Measurements from ENCODE around the gene BCKDHB. TPM values are rescaled to one million over a fixed set of nuclear protein-coding genes. Genes with fewer than 3 reads are reported as not detected.

BCKDHB gene
- total RNA-seq, 1 donor from 2014 or later: 28.4 TPM

- DNase-seq (ENCODE audit: low spot score in 2 of 2, unreplicated experiment in 2 of 2): no peak
- no peak overlapping the region for H3K27ac Mint-ChIP-seq
- H3K4me3 Mint-ChIP-seq: no peak overlapping the region
- TF ChIP-seq CTCF (IDR thresholded peaks at IDR 0.05; ENCODE audit: unreplicated experiment): no peak
- H3K36me3 Mint-ChIP-seq: peaks cover 26% of the 10 kb centered on the region
- no peaks in the 10 kb centered on the region for H3K27me3 Mint-ChIP-seq (ENCODE audit: low read depth)
- H3K9me3 Mint-ChIP-seq: peaks cover 26% of the 10 kb centered on the region
- peaks cover 5% of the 10 kb centered on the region for H3K4me1 Mint-ChIP-seq
These were observed 20.3 kb downstream of the BCKDHB start for GRCh38 chr6:80126657-80127345.

GRCh38 chr6:80129485-80129884, 23.0 kb downstream of the BCKDHB start:
- peaks cover 8% of the 10 kb centered on the region for H3K36me3 Mint-ChIP-seq
- TF ChIP-seq CTCF (IDR thresholded peaks at IDR 0.05; ENCODE audit: unreplicated experiment): no peak
- H3K27me3 Mint-ChIP-seq (ENCODE audit: low read depth): no peaks in the 10 kb centered on the region
- no peak overlapping the region for H3K27ac Mint-ChIP-seq
- H3K4me1 Mint-ChIP-seq: peaks cover 10% of the 10 kb centered on the region
- H3K9me3 Mint-ChIP-seq: peaks cover 7% of the 10 kb centered on the region
- DNase-seq (ENCODE audit: low spot score in 2 of 2, unreplicated experiment in 2 of 2): no peak
- no peak overlapping the region for H3K4me3 Mint-ChIP-seq

- Mint-ChIP-seq H3K27ac (no peak overlapping the region), H3K9me3 (no peaks in the 10 kb centered on the region), H3K4me3 (no peak overlapping the region), H3K27me3 (ENCODE audit: low read depth) (no peaks in the 10 kb centered on the region), H3K4me1 (peaks cover 10% of the 10 kb centered on the region), H3K36me3 (peaks cover 18% of the 10 kb centered on the region)
- TF ChIP-seq CTCF (IDR thresholded peaks at IDR 0.05; ENCODE audit: unreplicated experiment): peak; percentile 39
- DNase-seq (ENCODE audit: low spot score in 2 of 2, unreplicated experiment in 2 of 2): peak; percentile 35 to 61
These were observed 26.5 kb downstream of the BCKDHB start for GRCh38 chr6:80133020-80133419.

- peaks cover 5% of the 10 kb centered on the region for H3K4me1 Mint-ChIP-seq
- H3K4me3 Mint-ChIP-seq: no peak overlapping the region
- no peak overlapping the region for H3K27ac Mint-ChIP-seq
- peaks cover 22% of the 10 kb centered on the region for H3K36me3 Mint-ChIP-seq
- TF ChIP-seq CTCF (IDR thresholded peaks at IDR 0.05; ENCODE audit: unreplicated experiment): no peak
- no peaks in the 10 kb centered on the region for H3K9me3 Mint-ChIP-seq
- no peak for DNase-seq (ENCODE audit: low spot score in 2 of 2, unreplicated experiment in 2 of 2)
- H3K27me3 Mint-ChIP-seq (ENCODE audit: low read depth): no peaks in the 10 kb centered on the region
These were observed 27.6 kb downstream of the BCKDHB start for GRCh38 chr6:80134065-80134464.

GRCh38 chr6:80142586-80142985, 36.1 kb downstream of the BCKDHB start:
- no peak for DNase-seq (ENCODE audit: low spot score in 2 of 2, unreplicated experiment in 2 of 2)
- TF ChIP-seq CTCF (IDR thresholded peaks at IDR 0.05; ENCODE audit: unreplicated experiment): no peak
- H3K36me3 Mint-ChIP-seq: peaks cover 11% of the 10 kb centered on the region
- no peaks in the 10 kb centered on the region for H3K27me3 Mint-ChIP-seq (ENCODE audit: low read depth)
- no peak overlapping the region for H3K4me3 Mint-ChIP-seq
- H3K4me1 Mint-ChIP-seq: peaks cover 16% of the 10 kb centered on the region
- H3K27ac Mint-ChIP-seq: peak overlapping the region; percentile 72
- peaks cover 6% of the 10 kb centered on the region for H3K9me3 Mint-ChIP-seq
